Measurements from ENCODE around the gene NUDT12.

NUDT12 gene

DNA sequence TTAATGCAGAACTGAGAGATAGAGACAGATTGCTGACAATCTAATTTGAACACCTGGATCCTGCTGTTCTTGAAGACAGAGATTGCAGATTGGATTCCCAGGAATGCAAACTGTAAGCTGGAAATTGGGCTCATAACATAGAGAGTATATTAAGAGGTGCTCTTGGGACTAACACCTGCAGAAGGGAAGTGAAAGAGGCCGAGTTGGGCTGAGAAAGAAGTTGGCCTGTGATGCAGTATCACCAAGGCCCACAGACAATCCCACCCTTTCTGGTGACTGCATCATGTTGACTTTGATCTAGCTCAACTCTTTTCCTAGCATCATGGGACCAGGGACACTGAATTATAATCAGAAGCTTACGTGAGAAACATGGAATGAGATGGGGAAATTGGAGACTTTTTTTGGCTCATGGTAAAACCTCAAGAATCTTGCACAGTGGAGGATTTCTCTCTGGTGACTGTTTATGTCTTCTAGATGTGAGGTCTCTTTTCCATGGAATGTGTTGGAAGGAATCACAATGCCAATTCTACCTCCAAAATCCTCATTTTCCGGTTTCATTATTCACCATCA is 36.5 kb upstream of the NUDT12 start:
- CTCF ChIA-PET: no interaction called here
- TF ChIP-seq, protein P1, sequence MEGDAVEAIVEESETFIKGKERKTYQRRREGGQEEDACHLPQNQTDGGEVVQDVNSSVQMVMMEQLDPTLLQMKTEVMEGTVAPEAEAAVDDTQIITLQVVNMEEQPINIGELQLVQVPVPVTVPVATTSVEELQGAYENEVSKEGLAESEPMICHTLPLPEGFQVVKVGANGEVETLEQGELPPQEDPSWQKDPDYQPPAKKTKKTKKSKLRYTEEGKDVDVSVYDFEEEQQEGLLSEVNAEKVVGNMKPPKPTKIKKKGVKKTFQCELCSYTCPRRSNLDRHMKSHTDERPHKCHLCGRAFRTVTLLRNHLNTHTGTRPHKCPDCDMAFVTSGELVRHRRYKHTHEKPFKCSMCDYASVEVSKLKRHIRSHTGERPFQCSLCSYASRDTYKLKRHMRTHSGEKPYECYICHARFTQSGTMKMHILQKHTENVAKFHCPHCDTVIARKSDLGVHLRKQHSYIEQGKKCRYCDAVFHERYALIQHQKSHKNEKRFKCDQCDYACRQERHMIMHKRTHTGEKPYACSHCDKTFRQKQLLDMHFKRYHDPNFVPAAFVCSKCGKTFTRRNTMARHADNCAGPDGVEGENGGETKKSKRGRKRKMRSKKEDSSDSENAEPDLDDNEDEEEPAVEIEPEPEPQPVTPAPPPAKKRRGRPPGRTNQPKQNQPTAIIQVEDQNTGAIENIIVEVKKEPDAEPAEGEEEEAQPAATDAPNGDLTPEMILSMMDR (IDR thresholded peaks at IDR 0.05; ENCODE audit: control extremely low read depth, extremely low read depth, low read depth, missing control alignments): no peak
- POLR2A ChIA-PET: no interaction called here
- DNase-seq (ENCODE audit: extremely low spot score): no peak

DNA sequence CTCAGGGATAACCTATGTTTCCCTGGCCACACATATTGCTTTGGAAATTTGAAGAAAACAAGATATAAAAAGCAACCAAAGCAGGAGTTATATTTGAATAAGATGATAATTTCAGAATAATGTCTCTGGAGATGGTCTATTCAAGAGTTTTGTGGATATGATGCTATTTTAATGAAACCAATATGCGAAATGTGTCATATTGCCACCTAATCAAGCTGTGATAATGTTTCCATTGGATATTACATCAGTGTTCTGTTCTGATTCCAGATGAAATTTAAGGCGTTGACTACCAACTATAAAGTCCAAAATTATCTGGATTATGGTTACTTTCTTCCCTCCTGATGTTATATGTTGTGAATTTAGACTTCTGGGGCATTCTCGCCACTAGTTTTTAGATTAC is 27.6 kb upstream of the NUDT12 start:
- ChIA-PET POLR2A (no interaction called here), CTCF (no interaction called here)
- TF ChIP-seq, protein P1 (IDR thresholded peaks at IDR 0.05; ENCODE audit: control extremely low read depth, extremely low read depth, low read depth, missing control alignments): no peak
- DNase-seq (ENCODE audit: extremely low spot score): no peak

DNA sequence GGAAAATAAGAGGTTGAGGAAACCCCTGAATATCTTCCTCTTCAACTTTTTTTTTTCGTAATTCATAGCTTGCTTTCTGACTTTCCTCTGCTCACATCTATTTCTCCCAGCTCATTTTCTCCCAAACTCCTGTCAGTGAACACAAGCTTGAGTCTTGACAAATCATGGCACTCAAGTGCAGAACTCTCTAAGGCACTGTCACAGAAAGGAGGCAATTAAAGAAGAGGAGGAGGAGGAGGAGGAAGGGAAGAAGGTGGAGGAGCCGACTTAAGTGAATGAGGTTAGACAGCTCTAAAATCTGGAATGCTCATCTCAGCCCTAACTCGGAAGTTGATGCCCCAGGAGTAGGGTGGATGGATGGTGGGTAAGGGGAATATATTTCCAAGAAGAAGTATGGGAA is 27.2 kb upstream of the NUDT12 start:
- CTCF ChIA-PET: no interaction called here
- TF ChIP-seq, protein P1 (IDR thresholded peaks at IDR 0.05; ENCODE audit: control extremely low read depth, extremely low read depth, low read depth, missing control alignments): no peak
- no peak for DNase-seq (ENCODE audit: extremely low spot score)
- POLR2A ChIA-PET: no interaction called here

DNA sequence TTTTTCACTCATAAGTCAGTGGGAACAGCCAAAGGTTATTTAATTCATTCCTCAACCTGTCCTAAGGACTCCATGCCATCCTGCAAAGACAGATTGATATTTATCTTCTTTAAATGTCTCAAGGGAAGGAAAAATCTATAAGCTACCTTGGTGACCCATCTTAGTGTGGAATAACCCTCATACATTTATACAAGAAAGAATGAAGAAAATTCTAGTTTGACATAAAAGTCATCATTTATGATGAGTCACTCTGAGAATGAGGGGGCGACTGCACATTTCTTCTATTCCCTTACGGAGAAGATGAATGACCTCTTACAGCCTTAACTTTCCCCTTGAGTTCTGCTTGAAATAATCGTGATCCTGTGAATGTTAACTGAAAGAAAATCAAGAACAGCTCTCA is 26.8 kb upstream of the NUDT12 start:
- no peak for DNase-seq (ENCODE audit: extremely low spot score)
- ChIA-PET CTCF (no interaction called here), POLR2A (no interaction called here)
- TF ChIP-seq, protein P1 (IDR thresholded peaks at IDR 0.05; ENCODE audit: control extremely low read depth, extremely low read depth, low read depth, missing control alignments): no peak

DNA sequence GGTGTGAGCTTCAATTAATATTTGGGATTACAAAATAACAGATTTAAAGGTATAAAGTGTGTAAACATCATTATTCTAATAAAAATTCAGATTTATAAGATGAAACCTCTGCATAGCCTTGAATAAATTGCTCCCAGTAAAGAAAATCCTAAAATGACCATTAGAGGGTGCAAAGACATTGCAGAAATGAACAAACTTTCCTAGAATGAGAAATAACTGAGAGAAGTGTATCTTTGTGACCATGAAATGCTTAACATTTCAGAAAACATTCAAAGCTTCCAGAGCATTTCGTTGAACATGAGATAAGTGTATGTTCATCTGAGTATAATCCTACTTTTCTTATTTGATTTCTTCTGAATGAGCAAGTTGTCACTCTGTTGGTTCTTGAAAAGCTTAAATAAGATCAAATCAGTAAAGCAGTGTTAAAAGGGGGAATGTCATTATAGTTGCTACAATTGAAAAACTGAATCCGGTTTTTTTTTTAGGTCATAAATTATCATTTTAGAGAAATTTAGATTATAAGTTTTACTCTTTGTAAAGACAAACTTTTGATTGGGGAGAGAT is 24.7 kb upstream of the NUDT12 start:
- ChIA-PET CTCF (interaction anchor here (0.9 to 1.6 kb wide), 2 partner anchors 12 to 19 kb away, joined by 3 to 4 read pairs; no protein-coding TSS in a partner anchor), POLR2A (no interaction called here)
- DNase-seq (ENCODE audit: extremely low spot score): no peak
- TF ChIP-seq, protein P1 (IDR thresholded peaks at IDR 0.05; ENCODE audit: control extremely low read depth, extremely low read depth, low read depth, missing control alignments): peak; percentile 27

DNA sequence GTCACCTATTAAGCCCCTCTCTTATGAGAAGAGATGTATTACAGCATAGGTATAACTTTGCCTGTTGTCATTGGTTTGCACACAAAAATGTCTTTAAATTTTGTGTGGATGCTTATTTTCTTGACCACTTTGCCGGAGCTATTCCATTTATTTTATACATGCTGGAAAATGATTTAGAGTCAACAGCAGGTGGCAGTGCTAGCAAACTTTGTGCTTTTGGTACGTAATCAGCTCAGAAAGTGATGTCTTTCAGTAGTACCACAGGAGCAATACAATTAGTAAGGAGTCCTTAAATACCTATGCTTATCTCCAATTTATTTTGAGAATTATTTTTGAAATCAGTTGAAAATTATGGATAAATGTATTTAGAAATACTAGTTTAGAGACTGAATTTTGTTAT is 19.8 kb upstream of the NUDT12 start:
- TF ChIP-seq, protein P1 (IDR thresholded peaks at IDR 0.05; ENCODE audit: control extremely low read depth, extremely low read depth, low read depth, missing control alignments): peak; percentile 33
- CTCF ChIA-PET: interaction anchor here (1.6 kb wide), 1 partner anchor 596 kb away, joined by 11 read pairs; no protein-coding TSS in a partner anchor
- POLR2A ChIA-PET: no interaction called here
- DNase-seq (ENCODE audit: extremely low spot score): no peak
